Small intestine (tissue), 7 donors: Measurements from ENCODE around the gene ZNF217. TPM values are rescaled to one million over a fixed set of nuclear protein-coding genes. Genes with fewer than 3 reads are reported as not detected.
"Not testable (repeated sequence)": the region's sequence is repeated elsewhere in the genome, so short reads cannot be mapped to it uniquely, and the experiment has no call there.

Source experiments
- DNase-seq, 2 donors: peaks; one replicate each; pipeline versions ENCODE4 v3.0.0 to v3.0.0-alpha.2; 2013
- FAIRE-seq: peaks from 2 replicates; lab custom pipeline; 2012; peaks lifted over from hg19 to GRCh38; lab: Jason Lieb, UNC
- H3K27ac ChIP-seq, 3 donors: one replicate each; pipeline ENCODE4 v1.5.1; 2013; ENCODE audit warnings: low read length in 2 of 3, mild to moderate bottlenecking in 2 of 3, control low read depth in 1 of 3, inconsistent platforms in 1 of 3, low read depth in 1 of 3, moderate library complexity in 1 of 3
- H3K27me3 ChIP-seq, 3 donors: one replicate each; pipeline ENCODE4 v1.6.1; 2013; ENCODE audit warnings: low read length in 3 of 3, inconsistent platforms in 1 of 3; ENCODE audit not compliant: control insufficient read depth in 3 of 3, insufficient read depth in 3 of 3
- H3K36me3 ChIP-seq, 3 donors: one replicate each; pipeline ENCODE4 v1.6.1; 2013; ENCODE audit warnings: low read length in 3 of 3, inconsistent platforms in 1 of 3, low read depth in 1 of 3, mild to moderate bottlenecking in 1 of 3, moderate library complexity in 1 of 3; ENCODE audit not compliant: control insufficient read depth in 3 of 3, insufficient read depth in 2 of 3
- H3K4me1 ChIP-seq, 3 donors: one replicate each; pipeline ENCODE4 v1.6.1; 2013; ENCODE audit warnings: low read length in 2 of 3, inconsistent platforms in 1 of 3, low read depth in 1 of 3, mild to moderate bottlenecking in 1 of 3, moderate library complexity in 1 of 3; ENCODE audit not compliant: control insufficient read depth in 3 of 3, insufficient read depth in 2 of 3
- H3K4me3 ChIP-seq, 3 donors: one replicate each; pipeline ENCODE4 v1.5.1; 2013; ENCODE audit warnings: low read length in 3 of 3, control low read depth in 1 of 3, inconsistent platforms in 1 of 3, low read depth in 1 of 3, mild to moderate bottlenecking in 1 of 3, moderate library complexity in 1 of 3
- H3K9me3 ChIP-seq, 2 donors: one replicate each; pipeline ENCODE4 v1.6.1; 2013; ENCODE audit warnings: low read depth in 1 of 2, low read length in 1 of 2; ENCODE audit not compliant: control insufficient read depth in 2 of 2, insufficient read depth in 1 of 2
- WGBS, 3 donors: extraction: QIAGEN DNeasy Blood & Tissue Kit; methylation state at CpG; one replicate each; pipeline ENCODE4 v1.1.7; 2013; 5-methylcytosine and 5-hydroxymethylcytosine counted together
- polyA plus RNA-seq, 4 donors: library from polyadenylated mRNA; stranded (reverse) in 3 of 4; unstranded in 1 of 4; fragments of 200-250 nt in 3 of 4; fragments of 120-200 nt in 1 of 4; gene quantifications; one replicate each; pipeline versions ENCODE4 v1.2.1 to v1.2.3, GENCODE V29; 2013
- donor health status: healthy with polysubstance abuse.
- donor health status: control.
- donor health status: control.
- donor health status: Bipolar disorder and iron deficiency.
- donor health status: healthy.

The ZNF217 gene
- polyA plus RNA-seq, 4 donors, result 4.1 to 33.7 (median 8.7) TPM

- H3K36me3 ChIP-seq, result peaks cover 0 to under 1% (median 0%) of the 10 kb centered on the region in 3 donors
- FAIRE-seq (no peak), DNase-seq (peak; percentile 43 to 59)
- 40 to 58% (median 57%) methylated on average over 4 of the region's 4 CpGs for WGBS, 3 donors
- no peaks in the 10 kb centered on the region for H3K9me3 ChIP-seq
- peak overlapping the region in 1 of 3 donors; percentile 24 for H3K4me3 ChIP-seq
- H3K27ac ChIP-seq, result peak overlapping the region in 1 of 3 donors; percentile 97
- H3K4me1 ChIP-seq, result peaks cover 0 to 2% (median 0%) of the 10 kb centered on the region in 3 donors
- no peaks in the 10 kb centered on the region for H3K27me3 ChIP-seq
These were observed 4.0 kb upstream of the ZNF217 start for GRCh38 chr20:53597521-53598120.

GRCh38 chr20:53597030-53597482, 3.4 kb upstream of the ZNF217 start:
- WGBS, 3 donors, result 18 to 42% (median 34%) methylated on average over 3 of the region's 3 CpGs
- Histone ChIP-seq H3K4me1 (peaks cover 0 to 2% (median 0%) of the 10 kb centered on the region in 3 donors), H3K27me3 (no peaks in the 10 kb centered on the region), H3K4me3 (peak overlapping the region in 2 of 3 donors; percentile 24 to 35), H3K27ac (peak overlapping the region; percentile 46 to 97 (median 70)), H3K9me3 (no peaks in the 10 kb centered on the region), H3K36me3 (peaks cover 0 to 2% (median 0%) of the 10 kb centered on the region in 3 donors)
- DNase-seq (peak; percentile 29 to 59), FAIRE-seq (no peak)

GRCh38 chr20:53596189-53597001, 2.8 kb upstream of the ZNF217 start:
- FAIRE-seq, H3K4me1 ChIP-seq, H3K27me3 ChIP-seq, H3K36me3 ChIP-seq, H3K9me3 ChIP-seq: not testable (repeated sequence)
- peak; percentile 68 to 78 for DNase-seq
- Histone ChIP-seq H3K4me3 (peak overlapping the region in 1 of 3 donors; percentile 24), H3K27ac (peak overlapping the region; percentile 32 to 97 (median 79))
- WGBS, 3 donors, result 5 to 27% (median 26%) methylated on average over 12 of the region's 12 CpGs

GRCh38 chr20:53595742-53596141, 2.1 kb upstream of the ZNF217 start:
- not testable (repeated sequence) for H3K27me3 ChIP-seq, H3K36me3 ChIP-seq, H3K4me1 ChIP-seq, FAIRE-seq, H3K9me3 ChIP-seq
- DNase-seq, result peak; percentile 83
- H3K27ac ChIP-seq, result peak overlapping the region in 2 of 3 donors; percentile 79 to 97
- H3K4me3 ChIP-seq, result peak overlapping the region in 1 of 3 donors; percentile 24
- 15 to 35% (median 26%) methylated on average over 2 to 3 of the region's 3 CpGs for WGBS, 3 donors

GRCh38 chr20:53595018-53595378, 1.4 kb upstream of the ZNF217 start:
- Histone ChIP-seq H3K9me3 (no peaks in the 10 kb centered on the region), H3K27ac (peak overlapping the region; percentile 92 to 97 (median 96)), H3K27me3 (no peaks in the 10 kb centered on the region), H3K4me1 (peaks cover 0 to 2% (median 0%) of the 10 kb centered on the region in 3 donors), H3K4me3 (peak overlapping the region; percentile 61 to 83 (median 70)), H3K36me3 (peaks cover 0 to 2% (median 0%) of the 10 kb centered on the region in 3 donors)
- 2 to 8% (median 8%) methylated on average over 7 of the region's 7 CpGs for WGBS, 3 donors
- DNase-seq (peak in 1 of 2 donors; percentile 30), FAIRE-seq (no peak)

- H3K27ac ChIP-seq, result peak overlapping the region; percentile 97 to 99 (median 99)
- no peak for FAIRE-seq
- H3K4me1 ChIP-seq, result peaks cover 0 to 3% (median 2%) of the 10 kb centered on the region in 3 donors
- peaks cover 0 to 2% (median 0%) of the 10 kb centered on the region in 3 donors for H3K36me3 ChIP-seq
- 0 to 2% (median 1%) methylated on average over 48 to 110 of the region's 110 CpGs for WGBS, 3 donors
- H3K27me3 ChIP-seq, result no peaks in the 10 kb centered on the region
- no peaks in the 10 kb centered on the region for H3K9me3 ChIP-seq
- DNase-seq, result peak; percentile 88 to 94
- peak overlapping the region; percentile 83 to 96 (median 87) for H3K4me3 ChIP-seq
These were observed 704 bp upstream of the ZNF217 start for GRCh38 chr20:53594068-53595017.

- Histone ChIP-seq H3K27ac (peak overlapping the region; percentile 95 to 99 (median 99)), H3K4me1 (peaks cover 0 to 4% (median 0%) of the 10 kb centered on the region in 3 donors)
- WGBS, 3 donors, result 0 to 1% (median 0%) methylated on average over 33 to 47 of the region's 47 CpGs
These were observed 610 bp downstream of the ZNF217 start for GRCh38 chr20:53592992-53593465.

More at GRCh38 chr20:53592992-53593465, 610 bp downstream of the ZNF217 start:
- peak overlapping the region; percentile 87 to 96 (median 88) for H3K4me3 ChIP-seq
- H3K36me3 ChIP-seq, result peaks cover 0 to 2% (median 0%) of the 10 kb centered on the region in 3 donors
- DNase-seq (peak; percentile 28 to 64), FAIRE-seq (no peak)
- H3K9me3 ChIP-seq, result no peaks in the 10 kb centered on the region
- no peaks in the 10 kb centered on the region for H3K27me3 ChIP-seq
